Measurements from ENCODE around the gene RNF169. TPM values are rescaled to one million over a fixed set of nuclear protein-coding genes. Genes with fewer than 3 reads are reported as not detected.

Gene RNF169
- total and polyA plus RNA-seq, 2 of the 13 experiments (the other 11 are each of a cell fraction or from before 2014, with no cell fraction given) = 5.3 to 14.2 TPM

DNA sequence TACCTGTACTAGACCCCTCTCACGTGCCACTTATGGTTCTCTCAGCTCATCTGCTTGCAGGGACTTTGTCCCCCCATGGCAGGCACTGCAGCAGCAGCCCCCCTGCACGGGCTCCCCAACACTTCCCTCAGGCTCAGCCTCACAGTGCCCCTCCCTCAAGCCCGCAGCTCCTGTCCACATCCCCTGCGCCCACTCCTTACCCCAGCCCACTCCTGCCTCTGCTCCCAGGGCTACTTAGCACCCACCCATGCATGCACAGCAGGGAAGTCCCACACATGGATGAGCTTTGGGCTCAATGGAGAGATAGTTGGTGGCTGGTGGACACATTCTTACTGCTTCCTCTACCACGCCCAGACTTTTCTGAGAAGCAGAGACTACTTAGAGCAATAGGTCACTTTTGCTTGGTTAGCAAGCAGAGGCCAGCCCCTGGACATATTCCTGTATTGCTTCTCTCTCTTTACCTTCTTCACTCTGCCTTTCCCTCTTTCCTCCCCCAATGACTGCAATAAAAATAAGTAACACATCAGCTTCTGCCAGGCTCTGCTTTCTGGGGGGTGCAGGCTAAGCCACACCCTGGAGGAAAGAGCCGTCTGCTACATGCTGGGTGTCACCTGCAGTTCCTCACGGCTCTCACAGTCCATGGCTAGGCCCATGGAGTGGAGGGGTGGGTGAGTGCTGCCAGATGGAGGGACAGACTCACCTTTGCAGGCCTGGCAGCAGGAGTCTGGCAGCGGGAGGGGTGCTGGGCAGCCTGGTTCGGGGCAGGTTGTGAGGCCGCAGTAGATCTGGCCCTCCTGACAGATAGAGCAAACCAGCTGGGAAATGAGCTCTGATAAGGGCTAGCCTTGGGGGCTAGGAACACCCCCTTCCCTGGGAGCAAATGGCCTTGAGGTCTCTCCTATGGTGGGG is 40.8 kb upstream of the RNF169 start (continued):
- TF ChIP-seq, protein P1, sequence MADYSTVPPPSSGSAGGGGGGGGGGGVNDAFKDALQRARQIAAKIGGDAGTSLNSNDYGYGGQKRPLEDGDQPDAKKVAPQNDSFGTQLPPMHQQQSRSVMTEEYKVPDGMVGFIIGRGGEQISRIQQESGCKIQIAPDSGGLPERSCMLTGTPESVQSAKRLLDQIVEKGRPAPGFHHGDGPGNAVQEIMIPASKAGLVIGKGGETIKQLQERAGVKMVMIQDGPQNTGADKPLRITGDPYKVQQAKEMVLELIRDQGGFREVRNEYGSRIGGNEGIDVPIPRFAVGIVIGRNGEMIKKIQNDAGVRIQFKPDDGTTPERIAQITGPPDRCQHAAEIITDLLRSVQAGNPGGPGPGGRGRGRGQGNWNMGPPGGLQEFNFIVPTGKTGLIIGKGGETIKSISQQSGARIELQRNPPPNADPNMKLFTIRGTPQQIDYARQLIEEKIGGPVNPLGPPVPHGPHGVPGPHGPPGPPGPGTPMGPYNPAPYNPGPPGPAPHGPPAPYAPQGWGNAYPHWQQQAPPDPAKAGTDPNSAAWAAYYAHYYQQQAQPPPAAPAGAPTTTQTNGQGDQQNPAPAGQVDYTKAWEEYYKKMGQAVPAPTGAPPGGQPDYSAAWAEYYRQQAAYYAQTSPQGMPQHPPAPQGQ (CRISPR knock-in tag; IDR thresholded peaks at IDR 0.05; ENCODE audit: borderline replicate concordance) = no peak
- TF ChIP-seq RORA (CRISPR knock-in tag; IDR thresholded peaks at IDR 0.05) (no peak), ZNF546 (CRISPR knock-in tag; conservative IDR thresholded peaks at IDR 0.05) (no peak), FOXO1 (CRISPR knock-in tag; IDR thresholded peaks at IDR 0.05) (no peak)
- TF ChIP-seq, protein P2, sequence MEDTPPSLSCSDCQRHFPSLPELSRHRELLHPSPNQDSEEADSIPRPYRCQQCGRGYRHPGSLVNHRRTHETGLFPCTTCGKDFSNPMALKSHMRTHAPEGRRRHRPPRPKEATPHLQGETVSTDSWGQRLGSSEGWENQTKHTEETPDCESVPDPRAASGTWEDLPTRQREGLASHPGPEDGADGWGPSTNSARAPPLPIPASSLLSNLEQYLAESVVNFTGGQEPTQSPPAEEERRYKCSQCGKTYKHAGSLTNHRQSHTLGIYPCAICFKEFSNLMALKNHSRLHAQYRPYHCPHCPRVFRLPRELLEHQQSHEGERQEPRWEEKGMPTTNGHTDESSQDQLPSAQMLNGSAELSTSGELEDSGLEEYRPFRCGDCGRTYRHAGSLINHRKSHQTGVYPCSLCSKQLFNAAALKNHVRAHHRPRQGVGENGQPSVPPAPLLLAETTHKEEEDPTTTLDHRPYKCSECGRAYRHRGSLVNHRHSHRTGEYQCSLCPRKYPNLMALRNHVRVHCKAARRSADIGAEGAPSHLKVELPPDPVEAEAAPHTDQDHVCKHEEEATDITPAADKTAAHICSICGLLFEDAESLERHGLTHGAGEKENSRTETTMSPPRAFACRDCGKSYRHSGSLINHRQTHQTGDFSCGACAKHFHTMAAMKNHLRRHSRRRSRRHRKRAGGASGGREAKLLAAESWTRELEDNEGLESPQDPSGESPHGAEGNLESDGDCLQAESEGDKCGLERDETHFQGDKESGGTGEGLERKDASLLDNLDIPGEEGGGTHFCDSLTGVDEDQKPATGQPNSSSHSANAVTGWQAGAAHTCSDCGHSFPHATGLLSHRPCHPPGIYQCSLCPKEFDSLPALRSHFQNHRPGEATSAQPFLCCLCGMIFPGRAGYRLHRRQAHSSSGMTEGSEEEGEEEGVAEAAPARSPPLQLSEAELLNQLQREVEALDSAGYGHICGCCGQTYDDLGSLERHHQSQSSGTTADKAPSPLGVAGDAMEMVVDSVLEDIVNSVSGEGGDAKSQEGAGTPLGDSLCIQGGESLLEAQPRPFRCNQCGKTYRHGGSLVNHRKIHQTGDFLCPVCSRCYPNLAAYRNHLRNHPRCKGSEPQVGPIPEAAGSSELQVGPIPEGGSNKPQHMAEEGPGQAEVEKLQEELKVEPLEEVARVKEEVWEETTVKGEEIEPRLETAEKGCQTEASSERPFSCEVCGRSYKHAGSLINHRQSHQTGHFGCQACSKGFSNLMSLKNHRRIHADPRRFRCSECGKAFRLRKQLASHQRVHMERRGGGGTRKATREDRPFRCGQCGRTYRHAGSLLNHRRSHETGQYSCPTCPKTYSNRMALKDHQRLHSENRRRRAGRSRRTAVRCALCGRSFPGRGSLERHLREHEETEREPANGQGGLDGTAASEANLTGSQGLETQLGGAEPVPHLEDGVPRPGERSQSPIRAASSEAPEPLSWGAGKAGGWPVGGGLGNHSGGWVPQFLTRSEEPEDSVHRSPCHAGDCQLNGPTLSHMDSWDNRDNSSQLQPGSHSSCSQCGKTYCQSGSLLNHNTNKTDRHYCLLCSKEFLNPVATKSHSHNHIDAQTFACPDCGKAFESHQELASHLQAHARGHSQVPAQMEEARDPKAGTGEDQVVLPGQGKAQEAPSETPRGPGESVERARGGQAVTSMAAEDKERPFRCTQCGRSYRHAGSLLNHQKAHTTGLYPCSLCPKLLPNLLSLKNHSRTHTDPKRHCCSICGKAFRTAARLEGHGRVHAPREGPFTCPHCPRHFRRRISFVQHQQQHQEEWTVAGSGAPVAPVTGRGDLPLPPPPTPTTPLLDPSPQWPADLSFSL (CRISPR knock-in tag; IDR thresholded peaks at IDR 0.05) = no peak

All from HepG2 (cell line).